Bronchus fibroblast of lung (primary cell): ENCODE measurements around the gene IL20. TPM values are rescaled to one million over a fixed set of nuclear protein-coding genes. Genes with fewer than 3 reads are reported as not detected.

Experiments used
- total RNA-seq: library from RNA; depleted of rRNA; stranded (reverse); fragments of >200 nt; gene quantifications from 2 replicates; pipeline ENCODE4 v1.2.3, GENCODE V29; 2015

The IL20 gene
- total RNA-seq = not detected in 2 replicates

GRCh38 chr1:206864939-206865671 is at the start of gene IL20:
Gene IL20, plus strand, starts transcription at chr1:206865623. Its CDS starts 230 bp downstream, at chr1:206865853.

DNA sequence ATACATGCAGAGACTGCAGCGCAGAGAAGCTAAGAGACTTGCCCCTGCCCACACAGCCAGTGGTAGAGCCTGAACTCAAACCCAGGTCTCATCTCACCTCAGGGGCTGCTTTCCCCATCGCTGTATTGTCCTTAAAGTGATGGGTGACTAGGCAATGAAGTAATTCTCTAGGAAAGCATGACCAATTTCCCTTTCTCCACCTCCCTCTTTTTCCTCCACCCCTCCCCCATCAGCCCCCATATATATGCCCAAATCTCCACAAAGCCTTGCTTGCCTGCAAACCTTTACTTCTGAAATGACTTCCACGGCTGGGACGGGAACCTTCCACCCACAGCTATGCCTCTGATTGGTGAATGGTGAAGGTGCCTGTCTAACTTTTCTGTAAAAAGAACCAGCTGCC is 31.8 kb downstream of the IL20 start, which contains the start of gene IL24:
Gene IL24 (plus strand): TSS at position 269 of the 400 bp plus-strand sequence. CDS start 390 bp downstream, outside the sequence.

Other genes starting within 250 kb of the IL20 start
- 12.8 and 15.5 TPM in 2 replicates for gene DYRK3, start 230.1 kb upstream of the IL20 start, total RNA-seq
- 39.5 and 45.9 TPM in 2 replicates for gene MAPKAPK2, start 180.7 kb upstream of the IL20 start, total RNA-seq
- not detected in 2 replicates for gene IL19, start 94.8 kb upstream of the IL20 start, total RNA-seq
- not detected in 2 replicates for gene IL10, start 93.1 kb upstream of the IL20 start, total RNA-seq
- 0.34 and 0.45 TPM in 2 replicates for gene IL24, start 31.8 kb downstream of the IL20 start, total RNA-seq
- gene FCMR, start 56.3 kb downstream of the IL20 start, total RNA-seq = 1.0 and 1.2 TPM in 2 replicates
- gene PIGR, start 80.8 kb downstream of the IL20 start, total RNA-seq = not detected in 2 replicates
- not detected in 2 replicates for gene FCAMR, start 104.8 kb downstream of the IL20 start, total RNA-seq
- under 0.01 and 0.15 TPM in 2 replicates for gene C1orf116, start 167.1 kb downstream of the IL20 start, total RNA-seq
- gene YOD1, start 185.6 kb downstream of the IL20 start, total RNA-seq = 2.5 and 2.9 TPM in 2 replicates
- gene PFKFB2, start 187.7 kb downstream of the IL20 start, total RNA-seq = 1.3 TPM in 2 replicates
- gene C4BPB, start 223.2 kb downstream of the IL20 start, total RNA-seq = not detected in 2 replicates
- gene C4BPA, start 238.6 kb downstream of the IL20 start, total RNA-seq = not detected in 2 replicates